Measurements from ENCODE around the gene SLC22A4. TPM values are rescaled to one million over a fixed set of nuclear protein-coding genes. Genes with fewer than 3 reads are reported as not detected.

Gene SLC22A4
- total RNA-seq, 3 donors from 2014 or later = 2.7 to 13.4 (median 3.6) TPM

GRCh38 chr5:132267931-132268768 is 26.0 kb upstream of the SLC22A4 start:
- H3K9me3 ChIP-seq = no peaks in the 10 kb centered on the region
- peaks cover 18% of the 10 kb centered on the region for H3K4me1 ChIP-seq (ENCODE audit: low read depth)
- no peak overlapping the region for H3K4me3 ChIP-seq
- no peaks in the 10 kb centered on the region for H3K36me3 ChIP-seq (ENCODE audit: low read depth)
- no peak for TF ChIP-seq CTCF (IDR thresholded peaks at IDR 0.05)
- ATAC-seq = no peak
- DNase-seq = peak in 1 of 3 donors; percentile 7
- intact Hi-C loops (cut with DNase I, micrococcal nuclease) = no loop called here

DNA sequence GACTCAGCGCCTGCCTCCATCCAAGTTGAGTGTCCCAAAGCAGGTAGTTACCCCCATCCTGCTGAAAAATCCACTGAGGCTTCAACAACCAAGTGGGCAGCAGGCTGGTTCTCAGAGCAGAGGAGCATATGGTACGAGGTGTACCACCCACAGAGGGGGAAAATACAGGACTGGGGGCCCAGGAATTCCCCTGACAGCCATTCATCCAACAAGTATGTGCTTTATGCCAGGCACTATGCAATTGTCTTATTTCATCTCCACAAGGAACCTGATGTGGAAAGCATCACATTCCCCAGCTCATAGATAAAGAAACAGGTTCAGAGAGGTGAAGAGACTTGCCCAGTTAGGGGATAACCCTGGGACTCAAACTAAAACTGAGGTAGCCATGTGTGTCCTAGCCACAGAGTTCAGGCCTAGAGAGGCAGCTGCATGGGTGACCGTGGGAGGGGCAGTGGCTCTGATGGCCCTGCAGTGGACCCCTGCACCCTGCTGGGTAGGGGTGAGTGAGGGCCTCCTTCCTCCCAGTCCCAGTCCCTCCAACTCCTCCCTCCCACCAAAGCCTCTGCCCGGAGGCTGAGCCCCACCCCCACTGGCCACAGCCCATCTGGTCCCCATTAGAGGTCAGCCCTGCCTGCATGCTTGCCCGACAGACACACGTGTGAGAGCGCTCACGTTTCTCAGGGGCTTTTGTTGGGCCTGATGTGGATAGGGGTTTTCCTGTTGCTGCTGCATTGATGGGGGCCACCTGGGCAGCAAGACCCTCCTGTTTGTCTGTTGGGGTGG is 25.2 kb upstream of the SLC22A4 start:
- Histone ChIP-seq H3K9me3 (no peaks in the 10 kb centered on the region), H3K4me1 (ENCODE audit: low read depth) (peaks cover 24% of the 10 kb centered on the region), H3K36me3 (ENCODE audit: low read depth) (no peaks in the 10 kb centered on the region), H3K4me3 (no peak overlapping the region)
- DNase-seq (peak in 1 of 3 donors; percentile 4), ATAC-seq (no peak)
- intact Hi-C loops (cut with DNase I, micrococcal nuclease) = no loop called here
- no peak for TF ChIP-seq CTCF (IDR thresholded peaks at IDR 0.05)

DNA sequence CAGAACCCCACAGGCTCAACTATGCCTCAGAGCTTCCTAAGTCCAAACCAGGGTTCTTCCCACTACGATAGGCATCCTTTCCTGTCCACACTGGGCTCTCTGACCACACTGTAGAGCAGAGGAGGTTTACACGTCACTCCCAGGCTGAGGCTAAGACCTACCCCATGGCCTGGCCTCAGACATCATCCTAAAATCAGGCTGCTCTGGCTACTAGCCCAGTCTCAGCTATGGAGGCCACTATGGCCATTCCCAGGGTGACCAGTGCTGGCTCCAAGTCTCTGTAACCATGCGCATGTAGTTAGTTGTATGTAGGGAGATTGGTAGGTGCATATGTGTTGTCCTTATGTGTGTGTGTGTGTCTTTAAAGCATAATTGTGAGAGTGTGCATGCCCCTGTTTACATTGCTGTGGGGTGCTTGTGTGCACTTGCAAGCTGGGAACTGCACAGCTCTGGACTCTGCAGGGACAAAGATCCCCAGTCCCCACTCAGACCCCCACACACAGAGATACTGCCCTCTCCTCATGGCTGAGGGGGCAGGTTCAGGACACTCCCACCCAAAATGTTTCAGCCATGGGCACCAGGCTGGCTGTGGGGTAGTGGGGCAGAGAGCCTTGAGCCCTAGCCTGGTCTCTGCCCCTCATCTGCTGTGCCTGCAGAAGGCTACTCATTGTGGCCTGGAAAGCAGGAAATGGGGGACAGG is 24.4 kb upstream of the SLC22A4 start:
- no peaks in the 10 kb centered on the region for H3K36me3 ChIP-seq (ENCODE audit: low read depth)
- TF ChIP-seq CTCF (IDR thresholded peaks at IDR 0.05) = no peak
- intact Hi-C loops (cut with DNase I, micrococcal nuclease) = no loop called here
- ATAC-seq = no peak
- DNase-seq = no peak
- H3K4me3 ChIP-seq = no peak overlapping the region
- H3K4me1 ChIP-seq (ENCODE audit: low read depth) = peaks cover 31% of the 10 kb centered on the region
- no peaks in the 10 kb centered on the region for H3K9me3 ChIP-seq

DNA sequence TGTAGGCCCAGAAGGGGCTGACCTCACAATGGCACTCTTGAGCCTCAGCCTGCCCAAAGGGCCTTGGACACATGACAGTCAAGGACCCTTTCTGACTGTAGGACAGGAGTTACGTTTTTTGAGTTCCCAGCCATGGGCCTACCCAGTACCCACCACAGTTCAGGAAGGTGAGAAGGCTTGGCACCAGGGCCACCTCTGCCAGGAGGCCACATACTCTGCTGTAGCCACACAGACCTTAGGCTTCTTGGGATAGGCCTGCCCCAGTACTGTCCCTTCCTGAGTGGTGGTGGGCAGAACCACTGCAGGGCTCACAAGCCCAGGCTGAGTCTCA is 23.9 kb upstream of the SLC22A4 start:
- TF ChIP-seq CTCF (IDR thresholded peaks at IDR 0.05) = no peak
- peak in 1 of 3 donors; percentile 0 for DNase-seq
- intact Hi-C loops (cut with DNase I, micrococcal nuclease) = no loop called here
- ATAC-seq = no peak
- H3K9me3 ChIP-seq = no peaks in the 10 kb centered on the region
- H3K4me3 ChIP-seq = no peak overlapping the region
- no peaks in the 10 kb centered on the region for H3K36me3 ChIP-seq (ENCODE audit: low read depth)
- peaks cover 26% of the 10 kb centered on the region for H3K4me1 ChIP-seq (ENCODE audit: low read depth)

GRCh38 chr5:132270706-132271105 is 23.5 kb upstream of the SLC22A4 start:
- DNase-seq (peak in 1 of 3 donors; percentile 4), ATAC-seq (no peak)
- no peaks in the 10 kb centered on the region for H3K36me3 ChIP-seq (ENCODE audit: low read depth)
- intact Hi-C loops (cut with DNase I, micrococcal nuclease) = no loop called here
- no peak overlapping the region for H3K4me3 ChIP-seq
- peaks cover 23% of the 10 kb centered on the region for H3K4me1 ChIP-seq (ENCODE audit: low read depth)
- TF ChIP-seq CTCF (IDR thresholded peaks at IDR 0.05) = no peak
- no peaks in the 10 kb centered on the region for H3K9me3 ChIP-seq

Data from mucosa of descending colon (tissue), 3 donors.